GM10266 (cell line): ENCODE data around the gene IMMP2L.

Source experiments
- DNase-seq: peaks from one replicate; pipeline ENCODE4 v3.0.0; 2012; ENCODE audit errors: extremely low spot score
- TF ChIP-seq, protein P1 (sequence below): IDR thresholded peaks from 2 replicates; pipeline ENCODE4 v1.5.1; 2012; ENCODE audit warnings: mild to moderate bottlenecking, low read depth; ENCODE audit not compliant: control insufficient read depth, insufficient read depth; ENCODE audit errors: missing control alignments

The IMMP2L gene

GRCh38 chr7:110905773-110906566, 656.3 kb downstream of the IMMP2L start:
- DNase-seq, result no peak
- TF ChIP-seq, protein P1, sequence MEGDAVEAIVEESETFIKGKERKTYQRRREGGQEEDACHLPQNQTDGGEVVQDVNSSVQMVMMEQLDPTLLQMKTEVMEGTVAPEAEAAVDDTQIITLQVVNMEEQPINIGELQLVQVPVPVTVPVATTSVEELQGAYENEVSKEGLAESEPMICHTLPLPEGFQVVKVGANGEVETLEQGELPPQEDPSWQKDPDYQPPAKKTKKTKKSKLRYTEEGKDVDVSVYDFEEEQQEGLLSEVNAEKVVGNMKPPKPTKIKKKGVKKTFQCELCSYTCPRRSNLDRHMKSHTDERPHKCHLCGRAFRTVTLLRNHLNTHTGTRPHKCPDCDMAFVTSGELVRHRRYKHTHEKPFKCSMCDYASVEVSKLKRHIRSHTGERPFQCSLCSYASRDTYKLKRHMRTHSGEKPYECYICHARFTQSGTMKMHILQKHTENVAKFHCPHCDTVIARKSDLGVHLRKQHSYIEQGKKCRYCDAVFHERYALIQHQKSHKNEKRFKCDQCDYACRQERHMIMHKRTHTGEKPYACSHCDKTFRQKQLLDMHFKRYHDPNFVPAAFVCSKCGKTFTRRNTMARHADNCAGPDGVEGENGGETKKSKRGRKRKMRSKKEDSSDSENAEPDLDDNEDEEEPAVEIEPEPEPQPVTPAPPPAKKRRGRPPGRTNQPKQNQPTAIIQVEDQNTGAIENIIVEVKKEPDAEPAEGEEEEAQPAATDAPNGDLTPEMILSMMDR, result no peak

DNA sequence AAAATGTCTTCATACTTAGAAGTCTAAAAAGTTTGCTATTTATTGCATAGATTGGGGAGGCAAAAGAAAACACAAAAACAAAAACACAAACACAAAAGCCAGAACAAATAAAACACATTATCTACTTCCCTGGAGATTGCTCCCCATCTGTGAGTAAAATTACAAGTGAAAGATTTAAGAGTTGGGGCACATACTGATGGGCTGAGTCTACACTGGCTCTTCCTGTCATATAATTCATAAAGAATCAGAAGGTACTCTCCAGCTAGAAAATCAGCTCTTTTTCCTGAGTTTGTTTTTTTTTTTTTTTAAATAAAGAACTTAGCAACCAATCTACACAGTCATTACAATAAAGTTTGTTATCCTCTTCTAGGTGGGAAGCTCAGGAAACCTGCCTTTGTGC, 663.8 kb downstream of the IMMP2L start:
- DNase-seq, result no peak

DNA sequence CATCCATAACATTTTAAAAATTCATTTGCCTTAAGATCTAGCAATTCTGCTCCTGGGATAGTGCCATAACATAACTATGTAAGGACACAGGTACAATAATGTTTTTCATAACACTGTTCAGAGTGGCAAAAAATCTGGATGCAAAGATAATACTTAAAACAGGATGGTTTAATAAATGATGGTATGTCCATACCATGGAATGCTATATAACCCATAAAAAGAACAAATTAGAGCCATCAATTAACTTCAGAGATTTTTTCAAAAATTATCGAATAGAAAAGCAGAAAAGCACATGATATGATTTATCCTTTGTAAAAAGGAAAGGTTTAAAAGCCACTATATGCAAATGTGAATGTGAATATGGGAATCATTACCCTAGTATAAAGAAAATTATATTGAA, 664.8 kb downstream of the IMMP2L start:
- DNase-seq, result no peak
- TF ChIP-seq, protein P1, result no peak

More for the DNA sequence above, 663.8 kb downstream of the IMMP2L start:
- TF ChIP-seq, protein P1, result no peak

GRCh38 chr7:110894111-110894510, 668.2 kb downstream of the IMMP2L start:
- TF ChIP-seq, protein P1, result no peak
- DNase-seq, result no peak

DNA sequence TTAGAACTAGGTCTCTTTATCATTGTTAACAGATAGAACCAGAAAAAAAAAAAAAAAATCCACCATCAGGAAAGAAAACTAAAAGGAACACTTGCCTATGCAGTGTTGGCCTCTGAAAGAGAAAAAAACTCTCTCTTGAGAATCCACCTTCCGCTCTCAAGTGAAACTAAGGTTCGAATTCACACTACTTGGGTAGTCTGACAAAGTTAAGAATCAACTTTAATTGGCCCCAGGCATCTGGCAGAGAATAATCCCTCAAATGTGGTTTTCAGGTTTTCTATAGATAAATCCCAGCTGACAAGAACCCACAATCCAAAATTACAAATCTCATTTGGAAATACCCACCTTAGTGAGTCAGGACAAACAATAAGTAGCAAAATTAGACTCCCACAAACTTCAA, 671.1 kb downstream of the IMMP2L start:
- DNase-seq, result no peak
- TF ChIP-seq, protein P1, result no peak

DNA sequence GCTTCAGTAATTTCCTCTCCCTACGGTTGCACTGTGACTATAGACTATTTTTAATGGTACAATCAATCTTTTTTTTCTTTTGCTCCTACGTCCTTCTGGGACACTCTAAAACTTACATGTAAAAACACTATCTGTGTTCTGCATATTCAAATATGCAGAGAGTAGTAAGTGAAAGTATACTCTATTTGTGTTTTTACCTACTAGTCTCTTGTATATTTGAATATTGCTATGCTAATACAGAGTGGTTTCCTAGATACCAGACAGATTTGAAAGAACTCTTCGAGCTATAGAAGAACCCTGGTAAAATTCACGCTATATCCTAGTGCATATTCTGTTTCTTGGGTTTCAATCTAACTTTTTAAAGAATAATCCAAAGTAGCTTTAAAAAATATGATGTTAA, 672.2 kb downstream of the IMMP2L start:
- TF ChIP-seq, protein P1, result no peak
- DNase-seq, result no peak

DNA sequence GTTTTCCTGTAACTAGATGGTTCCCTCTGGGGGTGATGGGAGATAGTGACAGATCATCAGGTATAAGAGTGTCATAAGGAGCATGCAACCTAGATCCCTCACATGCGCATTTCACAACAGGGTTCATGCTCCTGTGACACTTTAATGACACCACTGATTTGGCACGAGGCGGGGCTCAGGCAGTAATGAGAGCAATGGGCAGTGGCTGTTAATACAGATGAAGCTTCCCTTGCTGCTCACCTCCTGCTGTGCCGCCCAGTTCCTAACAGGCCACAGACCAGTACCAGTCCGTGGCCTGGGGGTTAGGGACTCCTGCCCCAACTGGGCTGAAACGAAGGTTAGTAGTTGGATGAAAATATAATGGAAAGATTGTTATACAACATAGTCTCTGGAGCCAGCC, 673.0 kb downstream of the IMMP2L start:
- no peak for DNase-seq
- TF ChIP-seq, protein P1, result no peak
